GM23248 (cell line): ENCODE results near the gene CACNA1B. TPM values are rescaled to one million over a fixed set of nuclear protein-coding genes. Genes with fewer than 3 reads are reported as not detected.

Experiments used
- DNase-seq: peaks from one replicate; pipeline ENCODE4 v3.0.0-alpha.2; 2015
- H2AFZ ChIP-seq: fragments of 200-600 bp; sonication (generic); 2 replicates; pipeline ENCODE4 v1.6.1; 2016; ENCODE audit warnings: antibody characterized with exemption
- H3F3A ChIP-seq: fragments of 200-600 bp; sonication (generic); 2 replicates; pipeline ENCODE4 v1.6.1; 2016; ENCODE audit warnings: mild to moderate bottlenecking, antibody characterized with exemption, mixed run types; ENCODE audit not compliant: insufficient read depth
- H3K27ac ChIP-seq: fragments of 200-600 bp; sonication (generic); 2 replicates; pipeline ENCODE4 v1.5.1; 2016; ENCODE audit warnings: mild to moderate bottlenecking
- H3K27me3 ChIP-seq: fragments of 200-600 bp; sonication (generic); replicated peaks from 2 replicates; pipeline ENCODE4 v1.6.1; 2016; ENCODE audit warnings: mild to moderate bottlenecking; ENCODE audit not compliant: insufficient read depth
- H3K36me3 ChIP-seq: fragments of 200-600 bp; sonication (generic); 2 replicates; pipeline ENCODE4 v1.6.1; 2016; ENCODE audit warnings: low read depth, mild to moderate bottlenecking
- H3K4me1 ChIP-seq: fragments of 200-600 bp; sonication (generic); 2 replicates; pipeline ENCODE4 v1.6.1; 2016; ENCODE audit warnings: mild to moderate bottlenecking; ENCODE audit not compliant: insufficient read depth
- H3K4me2 ChIP-seq: fragments of 200-600 bp; sonication (generic); one replicate; pipeline ENCODE4 v1.6.1; 2016; ENCODE audit warnings: mild to moderate bottlenecking; ENCODE audit not compliant: unreplicated experiment
- H3K4me3 ChIP-seq: fragments of 200-600 bp; sonication (generic); 2 replicates; pipeline ENCODE4 v1.5.1; 2016; ENCODE audit warnings: mild to moderate bottlenecking
- H3K79me2 ChIP-seq: fragments of 200-600 bp; sonication (generic); 2 replicates; pipeline ENCODE4 v1.6.1; 2016; ENCODE audit warnings: mild to moderate bottlenecking; ENCODE audit not compliant: insufficient read depth
- H3K9ac ChIP-seq: fragments of 200-600 bp; sonication (generic); 2 replicates; pipeline ENCODE4 v1.6.1; 2016; ENCODE audit warnings: mild to moderate bottlenecking
- H3K9me2 ChIP-seq: fragments of 200-600 bp; sonication (generic); 2 replicates; pipeline ENCODE4 v1.6.1; 2016; ENCODE audit warnings: mixed run types, mild to moderate bottlenecking, moderate library complexity; ENCODE audit not compliant: insufficient read depth
- H3K9me3 ChIP-seq: fragments of 200-600 bp; sonication (generic); one replicate; pipeline ENCODE4 v1.6.1; 2017; ENCODE audit warnings: low read depth
- H4K20me1 ChIP-seq: fragments of 200-600 bp; sonication (generic); 2 replicates; pipeline ENCODE4 v1.6.0; 2016; ENCODE audit not compliant: insufficient read depth
- EZH2 ChIP-seq: fragments of 200-600 bp; sonication (generic); IDR thresholded peaks from 2 replicates; pipeline ENCODE4 v1.6.1; 2018; ENCODE audit warnings: antibody characterized with exemption, mild to moderate bottlenecking; ENCODE audit not compliant: insufficient read depth, poor library complexity, severe bottlenecking
- EZH2phosphoT487 ChIP-seq: fragments of 200-600 bp; sonication (generic); IDR thresholded peaks from 2 replicates; pipeline ENCODE4 v1.6.1; 2018; ENCODE audit warnings: antibody characterized with exemption, moderate library complexity, mild to moderate bottlenecking, low read depth; ENCODE audit not compliant: insufficient read depth
- WGBS, 2 experiments: methylation state at CpG; one replicate each; pipeline ENCODE4 v1.1.6; 2015 to 2017; ENCODE audit warnings: low lambda C conversion rate in 2 of 2, low coverage in 1 of 2; ENCODE audit errors: missing lambda C conversion rate in 2 of 2; 5-methylcytosine and 5-hydroxymethylcytosine counted together
- in situ Hi-C: fragments of 300-500 bp; cut with MboI; formaldehyde crosslinking; loops from 2 replicates; pipeline ENCODE4 v1.15.0; 2020
- polyA plus RNA-seq: library from polyadenylated mRNA; unstranded; fragments of >200 nt; fragmentation: Nextera tagmentation; extraction: Ambion mirVana; gene quantifications from 2 replicates; pipeline ENCODE4 v1.2.1, GENCODE V29; 2016
- total RNA-seq: library from RNA; depleted of rRNA; stranded (reverse); fragments of >200 nt; shearing (Covaris generic); gene quantifications from 2 replicates; pipeline ENCODE4 v1.2.3, GENCODE V29; 2014

Gene CACNA1B
- total and polyA plus RNA-seq, 2 experiments from 2014 or later: not detected

DNA sequence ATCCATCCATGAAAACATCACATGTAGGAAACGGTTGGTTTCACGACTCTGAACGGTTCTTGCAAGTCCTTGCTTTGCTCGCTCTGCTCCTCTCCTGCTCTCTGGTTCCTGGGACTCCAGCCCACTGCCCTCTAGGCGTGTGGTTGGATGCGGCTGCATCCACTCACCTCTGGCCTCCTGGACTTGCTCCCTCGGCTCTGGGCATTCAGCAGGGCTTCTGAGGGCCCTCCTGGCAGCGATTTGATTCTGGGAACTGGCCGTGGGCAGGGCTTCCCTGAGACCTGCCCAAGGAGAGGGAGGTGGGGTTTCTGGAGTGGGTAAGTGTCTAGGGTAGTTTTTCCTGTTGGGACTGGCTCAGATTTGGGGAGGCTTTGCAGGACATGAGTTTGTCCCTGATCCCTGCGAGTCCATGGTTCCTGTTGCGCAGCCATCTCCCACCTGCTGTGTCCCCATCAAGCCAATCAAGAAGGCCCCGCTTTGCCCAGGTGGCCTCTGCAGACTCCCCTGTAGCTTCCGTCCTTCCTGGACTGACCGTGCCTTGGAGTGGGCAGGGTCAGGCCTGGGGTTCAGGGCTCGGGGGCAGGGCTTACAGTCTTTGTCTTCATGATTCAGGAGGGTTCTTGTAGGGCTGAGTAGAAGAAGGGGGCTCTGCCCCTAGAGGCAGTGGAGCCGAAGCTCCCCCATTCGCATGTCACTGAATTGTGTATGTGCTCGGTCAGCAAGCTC is 192.3 kb downstream of the CACNA1B start:
- Histone ChIP-seq H3K36me3 (no peaks in the 10 kb centered on the region), H3K27me3 (no peaks in the 10 kb centered on the region), H3K27ac (no peak overlapping the region), H3K4me3 (no peak overlapping the region), H3K9me3 (no peaks in the 10 kb centered on the region), H3K9me2 (no peaks in the 10 kb centered on the region), H3K4me2 (no peak overlapping the region), H2AFZ (no peak overlapping the region), H3F3A (no peaks in the 10 kb centered on the region), H3K4me1 (no peaks in the 10 kb centered on the region), H3K9ac (no peak overlapping the region), H4K20me1 (no peaks in the 10 kb centered on the region), H3K79me2 (no peaks in the 10 kb centered on the region)
- in situ Hi-C loops: no loop called here
- no peak for DNase-seq
- TF ChIP-seq EZH2phosphoT487 (no peak), EZH2 (no peak)
- 40 to 44% methylated on average over 18 of the region's 18 CpGs for WGBS, 2 experiments

DNA sequence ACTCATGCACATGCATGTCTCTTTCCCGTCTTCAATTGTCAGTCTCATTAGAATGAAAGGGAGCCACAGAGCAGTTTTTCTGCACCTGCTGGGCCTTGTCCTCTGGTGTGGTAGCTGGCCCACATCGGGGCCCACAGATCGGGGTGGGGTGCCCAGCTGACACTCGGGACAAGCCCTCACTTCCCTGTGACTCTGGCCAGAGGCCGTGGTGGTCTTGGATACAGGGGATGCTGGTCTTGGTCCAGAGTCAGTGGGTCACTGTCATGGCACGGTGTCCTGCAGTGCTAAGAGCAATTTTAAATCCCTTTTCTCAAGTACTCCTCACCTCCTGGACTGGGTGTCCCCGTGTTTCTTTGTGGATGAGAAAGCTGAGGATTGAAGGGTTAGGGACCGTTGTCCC is 193.2 kb downstream of the CACNA1B start:
- Histone ChIP-seq H3K79me2 (no peaks in the 10 kb centered on the region), H3K27ac (no peak overlapping the region), H3K9me2 (no peaks in the 10 kb centered on the region), H3K9me3 (no peaks in the 10 kb centered on the region), H4K20me1 (no peaks in the 10 kb centered on the region), H3K27me3 (no peaks in the 10 kb centered on the region), H3F3A (no peaks in the 10 kb centered on the region), H3K9ac (no peak overlapping the region), H3K36me3 (no peaks in the 10 kb centered on the region), H3K4me3 (no peak overlapping the region), H2AFZ (no peak overlapping the region), H3K4me1 (no peaks in the 10 kb centered on the region), H3K4me2 (no peak overlapping the region)
- no peak for TF ChIP-seq EZH2phosphoT487
- no peak for TF ChIP-seq EZH2
- in situ Hi-C loops: no loop called here
- no peak for DNase-seq
- 39 to 40% methylated on average over 8 of the region's 8 CpGs for WGBS, 2 experiments

DNA sequence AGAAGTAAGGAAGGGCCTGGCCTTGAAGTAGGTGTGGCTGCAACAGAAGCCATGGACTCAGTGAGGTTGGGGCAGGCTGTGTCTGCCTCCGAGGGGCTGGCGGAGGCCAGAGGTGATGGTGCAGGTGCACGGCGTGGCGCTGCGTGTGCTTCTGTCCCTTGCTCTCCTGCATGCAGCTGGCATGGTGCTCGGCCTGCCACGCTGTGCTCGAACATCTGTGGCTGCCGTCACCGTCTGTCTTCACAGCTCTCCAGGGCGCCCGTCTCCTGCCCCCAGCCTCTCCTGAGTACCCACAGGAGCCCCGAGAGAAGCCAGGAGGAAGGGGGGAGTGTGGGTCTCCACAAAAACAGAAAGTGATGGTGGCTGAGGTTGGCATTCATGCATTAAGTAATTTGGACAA is 193.7 kb downstream of the CACNA1B start:
- no peak for DNase-seq
- no peaks in the 10 kb centered on the region for H3K27me3 ChIP-seq
- no peaks in the 10 kb centered on the region for H3K9me2 ChIP-seq
- WGBS, 2 experiments: 46 to 48% methylated on average over 14 of the region's 14 CpGs
- H3K4me1 ChIP-seq: no peaks in the 10 kb centered on the region
- no peaks in the 10 kb centered on the region for H4K20me1 ChIP-seq
- in situ Hi-C loops: no loop called here
- H3K27ac ChIP-seq: no peak overlapping the region
- no peaks in the 10 kb centered on the region for H3K9me3 ChIP-seq
- TF ChIP-seq EZH2 (no peak), EZH2phosphoT487 (no peak)
- H3F3A ChIP-seq: no peaks in the 10 kb centered on the region
- H3K79me2 ChIP-seq: no peaks in the 10 kb centered on the region
- no peak overlapping the region for H3K9ac ChIP-seq
- H3K4me2 ChIP-seq: no peak overlapping the region
- H3K4me3 ChIP-seq: no peak overlapping the region
- H2AFZ ChIP-seq: no peak overlapping the region
- no peaks in the 10 kb centered on the region for H3K36me3 ChIP-seq

DNA sequence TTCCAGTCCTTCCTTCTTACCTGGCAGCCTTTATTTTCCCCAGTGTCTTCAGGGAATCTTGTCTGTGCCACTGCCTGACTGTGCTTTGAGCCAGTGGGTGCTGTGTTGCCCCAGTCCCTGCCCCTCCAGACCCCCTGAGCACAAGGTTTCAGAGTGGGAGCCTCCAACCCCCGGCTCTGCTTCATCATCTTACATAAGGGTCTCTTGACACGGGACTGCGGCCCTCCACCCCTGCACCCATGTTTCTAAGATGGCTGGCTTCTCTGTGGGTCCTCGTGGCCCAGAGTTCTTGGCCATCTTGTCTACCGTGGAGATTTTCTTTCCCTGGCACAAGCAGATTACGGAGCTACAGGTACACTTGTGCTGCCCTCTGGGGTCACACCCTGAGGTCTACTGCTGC is 194.1 kb downstream of the CACNA1B start:
- in situ Hi-C loops: no loop called here
- no peak overlapping the region for H3K4me2 ChIP-seq
- no peak overlapping the region for H3K4me3 ChIP-seq
- WGBS, 2 experiments: 41 to 43% methylated on average over 6 of the region's 6 CpGs
- H3K9me3 ChIP-seq: no peaks in the 10 kb centered on the region
- H3K9me2 ChIP-seq: no peaks in the 10 kb centered on the region
- H3K4me1 ChIP-seq: no peaks in the 10 kb centered on the region
- no peak overlapping the region for H3K9ac ChIP-seq
- no peaks in the 10 kb centered on the region for H4K20me1 ChIP-seq
- H3K79me2 ChIP-seq: no peaks in the 10 kb centered on the region
- H3F3A ChIP-seq: no peaks in the 10 kb centered on the region
- no peaks in the 10 kb centered on the region for H3K36me3 ChIP-seq
- H2AFZ ChIP-seq: no peak overlapping the region
- no peaks in the 10 kb centered on the region for H3K27me3 ChIP-seq
- H3K27ac ChIP-seq: no peak overlapping the region
- no peak for DNase-seq
- TF ChIP-seq EZH2phosphoT487: no peak
- no peak for TF ChIP-seq EZH2
